Activated T-cell treated with anti-CD3 and anti-CD28 coated beads, Interleukin-2, amount 50 U/mL, for 1 hour (primary cell): ENCODE results near the gene MT1M.
"Not testable (repeated sequence)": the region's sequence is repeated elsewhere in the genome, so short reads cannot be mapped to it uniquely, and the experiment has no call there.

Experiments
- DNase-seq: peaks from one replicate; pipeline ENCODE4 v3.0.0-alpha.2; 2020

MT1M gene

DNA sequence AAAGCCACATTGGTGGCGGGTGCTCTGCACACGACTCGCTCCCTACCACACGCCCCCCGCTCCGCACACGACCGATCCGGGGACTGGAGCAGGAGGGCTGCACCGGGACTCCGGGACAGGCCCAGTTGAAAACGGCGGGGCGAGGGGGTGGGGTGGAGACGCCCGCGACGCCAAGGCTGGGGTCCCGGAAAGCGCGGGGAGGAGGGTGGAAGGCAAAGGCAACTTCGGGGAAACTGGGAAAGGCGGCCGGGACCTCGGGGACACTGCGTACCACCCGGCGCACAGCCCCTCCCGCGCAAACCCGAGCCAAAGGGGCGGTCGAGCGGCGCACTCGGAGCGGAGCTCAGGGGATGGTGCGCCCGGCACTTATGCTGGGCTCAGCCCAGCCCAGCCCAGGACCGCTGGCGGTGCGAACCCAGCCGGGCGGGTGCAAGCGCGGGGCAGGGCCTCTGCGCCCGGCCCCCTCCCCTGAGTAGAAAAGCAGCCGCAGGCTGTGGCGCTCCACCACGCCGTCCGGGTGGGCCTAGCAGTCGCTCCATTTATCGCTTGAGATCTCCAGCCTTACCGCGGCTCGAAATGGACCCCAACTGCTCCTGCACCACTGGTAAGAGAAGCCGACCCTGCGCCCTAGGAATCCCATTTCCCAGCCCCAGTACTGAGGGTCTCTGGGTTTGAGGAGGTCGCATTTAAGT, at the start of gene MT1M:
Gene MT1M, plus strand, starts transcription at position 504 of the 692 bp plus-strand sequence. Its CDS starts 73 bp downstream, at position 577.
- peak; percentile 29 for DNase-seq

DNA sequence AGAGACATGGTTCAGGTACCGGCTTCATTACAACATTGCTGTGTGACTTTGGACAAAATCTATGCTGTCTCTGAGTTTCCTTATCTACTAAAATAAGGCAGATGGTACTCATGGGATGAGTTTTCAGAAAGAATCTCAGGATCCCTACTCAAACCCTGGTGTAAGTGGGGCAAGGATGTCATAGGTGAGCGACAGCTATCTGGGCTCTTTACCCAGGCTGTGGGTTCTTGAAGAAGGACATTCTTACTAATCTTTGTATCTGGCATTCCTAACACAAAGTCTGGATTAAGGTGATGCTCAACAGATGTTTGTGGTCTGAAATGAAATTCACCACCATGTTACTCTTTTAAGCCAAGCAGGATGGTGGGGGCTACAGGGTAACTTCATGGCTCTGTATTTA, 49.5 kb upstream of the MT1M start:
- DNase-seq = not testable (repeated sequence)

DNA sequence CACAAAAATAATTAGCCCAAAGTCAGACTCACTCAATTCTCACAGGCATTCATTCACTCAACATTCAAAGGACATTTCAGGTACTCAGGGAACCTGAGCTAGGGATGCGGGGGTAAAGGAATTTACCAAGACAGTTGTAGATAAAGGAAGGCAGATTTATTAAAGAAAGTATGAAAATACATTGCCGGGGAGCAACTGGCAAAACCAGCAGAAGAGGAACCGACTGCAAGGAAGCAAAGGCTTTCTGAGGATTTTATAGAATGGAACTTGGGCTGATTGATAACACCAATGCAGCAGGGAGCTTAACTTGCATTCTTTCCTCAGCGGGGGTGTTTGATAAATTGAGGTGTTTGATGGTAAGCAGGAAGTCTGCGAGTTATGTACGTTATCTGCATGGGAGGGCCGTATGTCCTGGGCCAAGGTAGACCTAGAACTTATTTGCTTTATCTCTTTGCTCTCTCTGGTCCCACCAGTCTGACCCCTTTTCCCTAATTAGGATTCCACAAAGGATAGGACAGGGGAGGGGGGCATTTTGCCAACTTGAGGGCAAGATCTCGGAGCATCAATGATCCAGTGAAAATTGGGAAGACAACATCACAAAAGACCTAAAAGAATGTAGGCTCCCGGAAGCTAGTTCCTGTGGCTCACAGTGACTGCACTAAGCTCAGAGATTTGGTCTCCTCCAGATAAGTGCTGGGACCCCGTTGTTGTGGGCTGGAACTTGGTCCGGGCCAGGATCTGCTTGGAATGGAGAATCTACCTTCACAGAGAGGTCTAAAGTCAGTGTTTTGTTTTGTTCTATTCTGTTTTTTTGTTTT, 48.9 kb upstream of the MT1M start:
- no peak for DNase-seq

DNA sequence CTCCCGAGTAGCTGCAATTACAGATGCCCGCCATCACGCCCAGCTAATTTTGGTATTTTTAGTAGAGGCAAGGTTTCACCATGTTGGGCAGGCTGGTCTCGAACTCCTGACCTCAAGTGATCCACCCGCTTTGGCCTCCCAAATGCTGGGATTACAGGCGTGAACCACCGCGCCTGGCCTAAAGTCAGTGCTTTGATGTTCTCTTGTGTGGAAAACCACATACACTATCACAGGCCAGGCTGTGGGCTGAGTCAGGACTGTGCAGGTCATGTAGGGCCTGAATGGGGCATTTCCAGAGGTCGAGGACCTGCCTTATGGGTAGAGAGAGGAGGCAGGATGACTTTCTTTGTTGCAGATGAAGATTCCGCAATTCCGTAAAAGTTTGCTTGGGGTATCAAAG, 48.2 kb upstream of the MT1M start:
- no peak for DNase-seq

DNA sequence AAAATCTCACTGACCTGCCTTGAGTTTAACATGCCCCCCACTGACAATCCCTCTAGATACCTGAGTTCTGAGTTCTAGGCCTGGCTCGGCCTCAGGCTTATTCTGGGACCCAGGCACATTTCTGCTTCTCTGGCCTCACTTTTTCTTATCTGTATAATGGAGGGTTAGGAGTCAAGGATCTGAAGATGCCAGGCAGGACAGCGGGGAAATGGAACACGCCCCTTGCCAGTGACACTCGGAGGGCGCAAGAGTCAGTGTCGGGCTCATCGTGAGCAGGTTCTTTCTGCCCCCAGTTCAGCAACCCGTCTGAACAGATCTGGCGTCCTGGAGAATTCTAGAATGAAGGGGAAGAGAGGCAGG, 43.7 kb upstream of the MT1M start:
- DNase-seq = no peak

DNA sequence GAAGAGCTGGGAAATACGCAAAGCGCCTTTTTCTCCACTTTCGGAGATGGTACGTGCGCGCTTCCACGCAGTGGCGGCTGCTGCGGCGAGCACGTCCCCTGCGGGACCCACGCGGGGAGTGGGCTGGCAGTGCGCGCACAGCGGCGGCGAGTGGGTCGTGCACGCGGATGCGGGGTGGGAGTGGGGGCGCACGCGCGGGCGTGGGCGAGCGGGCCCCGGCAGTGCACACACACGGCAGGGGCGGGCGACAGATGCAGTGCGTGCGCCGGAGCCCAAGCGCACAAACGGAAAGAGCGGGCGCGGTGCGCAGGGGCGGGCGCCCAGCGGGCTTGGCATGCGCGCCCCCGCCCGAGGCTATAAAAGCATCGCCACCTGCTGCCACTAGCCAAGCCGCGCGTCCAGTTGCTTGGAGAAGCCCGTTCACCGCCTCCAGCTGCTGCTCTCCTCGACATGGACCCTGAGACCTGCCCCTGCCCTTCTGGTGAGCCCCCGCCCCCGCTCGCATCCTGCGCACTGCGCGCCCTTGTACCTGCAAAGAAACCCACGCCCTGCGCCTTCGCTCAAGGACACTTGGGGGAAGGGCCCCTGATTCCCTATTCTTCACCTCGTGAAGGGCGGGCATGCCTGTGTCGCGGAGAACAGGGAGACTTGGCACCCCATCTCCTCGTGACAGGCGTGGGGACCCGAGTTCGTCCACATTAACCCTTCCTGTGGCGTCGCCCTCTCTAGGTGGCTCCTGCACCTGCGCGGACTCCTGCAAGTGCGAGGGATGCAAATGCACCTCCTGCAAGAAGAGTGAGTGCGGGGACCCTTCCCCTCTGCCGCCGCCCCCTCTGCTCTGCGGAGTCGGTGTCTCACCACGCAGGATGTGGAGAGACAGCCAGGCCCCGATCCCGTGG, 43.1 kb upstream of the MT1M start, which contains the start of gene MT3:
Gene MT3, plus strand, starts transcription at position 388 of the 899 bp plus-strand sequence. Its CDS starts 63 bp downstream, at position 451.
- DNase-seq = peak; percentile 31

DNA sequence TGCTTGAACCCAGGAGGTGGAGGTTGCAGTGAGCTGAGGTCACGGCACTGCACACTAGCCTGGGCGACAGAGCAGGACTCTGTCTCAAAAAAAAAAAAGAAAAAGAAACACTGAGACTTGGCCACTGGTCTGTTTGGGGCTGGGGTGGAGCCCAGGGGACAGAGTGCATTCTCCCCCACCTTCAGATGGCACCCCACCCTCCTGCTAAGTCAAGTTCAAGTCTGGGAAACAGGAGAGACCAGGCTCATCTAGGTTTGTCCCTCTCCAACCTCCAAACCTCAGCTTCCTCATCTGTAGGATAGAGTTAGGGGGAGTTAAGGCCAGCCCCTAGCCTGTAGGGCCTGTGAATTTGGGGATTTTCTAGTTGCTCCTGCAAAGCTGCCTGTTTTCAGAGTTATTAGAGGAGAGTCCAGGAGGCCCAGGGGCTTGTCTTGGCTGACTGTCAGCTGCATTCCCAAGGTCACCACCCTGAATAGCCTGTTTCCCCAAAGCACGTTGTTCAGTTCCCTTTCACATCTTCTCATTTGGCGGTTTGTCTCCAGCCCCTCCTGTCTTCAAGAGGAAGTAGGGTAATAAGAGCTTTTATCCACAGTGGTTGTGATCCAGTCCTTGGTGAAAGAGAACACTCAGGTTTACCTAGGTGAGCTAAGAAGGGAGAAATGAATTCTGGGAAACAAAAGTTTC, 40.9 kb upstream of the MT1M start:
- DNase-seq = no peak

DNA sequence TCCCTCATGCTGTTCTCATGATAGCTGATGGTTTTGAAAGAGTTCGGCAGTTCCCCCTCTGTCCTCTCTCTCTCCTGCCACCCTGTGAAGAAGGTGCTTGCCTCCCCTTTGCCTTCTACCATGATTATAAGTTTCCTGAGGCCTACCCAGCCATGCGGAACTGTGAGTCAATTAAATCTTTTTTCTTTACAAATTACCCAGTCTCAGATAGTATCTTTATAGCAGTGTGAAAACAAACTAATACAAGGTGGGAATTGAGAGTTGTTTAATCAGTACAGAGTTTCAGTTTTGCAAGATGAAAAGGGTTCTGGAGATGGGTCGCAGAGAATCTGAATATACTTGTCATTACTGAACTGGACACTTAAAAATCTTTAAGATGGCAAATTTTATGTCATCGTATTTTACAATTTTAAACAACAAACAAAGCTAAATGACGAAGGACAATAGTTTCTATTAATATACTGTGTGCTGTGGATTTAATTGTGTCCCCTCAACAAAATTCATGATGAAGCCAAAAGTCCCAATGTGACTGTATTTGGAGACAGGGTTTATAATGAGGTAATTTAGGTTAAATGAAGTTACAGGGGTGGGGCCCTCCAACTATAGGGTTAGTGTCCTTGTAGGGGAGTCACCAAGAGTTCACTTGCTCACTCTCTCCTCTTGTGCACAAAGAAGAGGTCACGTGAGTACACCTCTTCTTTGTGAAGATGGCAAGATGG, 38.7 kb upstream of the MT1M start:
- DNase-seq = no peak

DNA sequence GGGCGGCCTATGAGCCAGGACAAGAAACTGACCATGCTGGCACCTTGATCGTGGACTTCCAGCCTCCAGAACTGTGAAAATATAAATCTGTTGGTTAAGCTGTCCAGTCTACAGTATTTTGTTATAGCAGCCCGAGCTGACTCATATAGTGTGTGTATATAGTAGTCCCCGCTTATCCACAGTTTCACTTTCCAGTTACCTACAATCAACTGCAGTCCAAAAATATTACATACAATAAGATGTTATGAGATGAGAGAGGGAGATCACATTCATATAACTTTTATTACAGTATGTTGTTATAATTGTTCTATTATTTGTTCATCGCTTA, 38.2 kb upstream of the MT1M start:
- DNase-seq = no peak

DNA sequence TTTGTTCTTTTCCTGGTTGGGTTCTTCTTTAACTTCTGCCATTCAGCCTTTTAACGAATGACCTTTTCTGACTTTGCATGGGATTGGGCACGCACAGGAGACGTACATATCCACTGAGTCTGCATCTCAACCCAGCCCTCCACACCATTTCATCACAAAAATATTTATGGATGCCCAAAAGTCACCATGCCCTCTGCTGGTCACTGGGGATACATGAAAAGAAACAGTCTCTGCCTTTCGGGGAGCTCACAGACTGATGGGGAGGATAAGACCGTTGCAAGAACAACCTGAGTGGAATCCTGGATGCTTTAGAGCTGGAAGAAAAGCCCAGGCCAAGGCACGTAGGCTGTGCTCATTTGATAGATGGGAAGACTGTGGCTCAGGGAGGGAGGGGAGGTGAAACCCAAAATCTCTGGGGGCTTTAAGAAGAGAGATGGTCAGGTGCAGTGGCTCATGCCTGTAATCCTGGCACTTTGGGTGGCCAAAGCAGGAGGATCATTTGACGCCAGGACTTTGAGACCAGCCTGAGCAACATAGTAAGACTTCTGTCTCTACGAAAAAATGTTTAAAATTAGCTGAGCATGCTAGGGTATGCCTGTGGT, 32.0 kb upstream of the MT1M start:
- no peak for DNase-seq

DNA sequence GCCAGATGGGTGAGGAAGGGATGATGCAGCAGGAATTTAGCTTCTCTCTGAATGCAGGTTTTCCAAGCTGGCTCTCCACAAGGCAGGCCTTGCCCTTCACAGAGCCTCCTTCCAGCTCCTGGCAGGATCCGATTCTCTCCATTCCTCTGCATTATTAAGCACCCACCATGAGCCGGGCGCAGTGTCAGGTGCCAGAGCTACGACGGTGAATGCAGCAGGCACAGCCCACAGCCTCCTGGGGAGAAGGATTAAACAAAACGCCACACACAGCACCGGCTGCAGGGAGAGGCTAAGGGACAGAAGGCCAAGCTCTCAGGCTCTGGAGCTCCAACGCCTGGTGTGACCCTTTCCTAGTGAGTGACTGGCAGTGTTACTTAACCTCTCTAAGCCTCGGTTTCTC, 31.1 kb upstream of the MT1M start:
- no peak for DNase-seq

DNA sequence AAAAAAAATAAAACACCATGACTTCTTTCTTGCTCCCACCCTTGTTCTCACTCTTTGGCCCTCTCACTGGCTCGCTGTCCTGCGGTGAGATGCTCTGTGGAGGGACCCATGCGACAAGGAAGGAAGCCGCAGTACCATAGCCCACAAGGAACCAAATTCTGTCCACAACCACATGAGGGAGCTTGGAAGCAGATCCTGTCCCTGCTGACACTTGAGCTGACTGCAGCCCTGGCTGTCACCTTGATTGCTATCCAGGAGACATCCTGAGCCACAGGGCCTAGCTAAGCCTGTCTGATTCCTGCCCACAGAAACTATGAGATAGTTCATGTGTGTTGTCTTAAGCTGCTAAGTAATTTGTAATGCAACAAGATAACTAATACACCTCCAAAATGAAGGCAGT, 28.9 kb upstream of the MT1M start:
- DNase-seq = no peak

DNA sequence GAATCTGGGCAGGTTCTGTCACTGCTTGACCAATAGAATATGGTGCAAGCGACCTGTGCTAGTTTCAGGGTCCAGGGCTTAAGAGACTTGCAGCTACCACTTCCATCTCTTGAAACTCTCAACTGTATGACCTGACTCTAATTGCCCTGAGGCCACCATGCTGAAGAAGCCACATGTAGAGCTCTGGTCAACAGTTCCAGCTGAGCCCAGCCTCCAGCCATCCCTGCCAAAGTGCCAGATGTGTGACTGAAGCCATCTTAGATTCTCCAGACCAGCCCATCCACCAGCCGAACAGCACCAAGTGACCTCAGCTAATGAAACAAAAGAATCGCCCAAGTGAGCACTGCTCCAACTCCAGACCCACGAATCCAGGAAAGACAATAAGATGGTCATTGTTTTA, 27.5 kb upstream of the MT1M start:
- DNase-seq = no peak

DNA sequence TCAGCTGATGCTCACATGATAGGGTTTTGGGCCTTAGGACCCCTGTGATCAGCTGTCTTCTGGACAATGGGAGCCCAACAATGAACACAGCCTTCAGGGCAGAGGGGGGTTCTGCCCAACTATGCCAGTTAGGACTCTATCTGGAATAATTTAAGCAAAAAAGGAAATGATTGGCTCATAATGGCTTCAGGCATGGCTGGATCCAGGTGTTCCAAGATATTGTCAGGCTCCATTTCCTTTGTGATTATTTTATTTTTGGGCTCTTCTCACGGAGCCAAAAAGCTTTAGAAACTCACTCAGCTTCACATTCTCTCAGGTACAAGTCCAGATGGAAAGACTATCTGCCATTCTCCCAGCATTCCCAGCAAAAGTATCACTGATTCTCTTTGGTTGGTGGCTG, 27.0 kb upstream of the MT1M start:
- DNase-seq = no peak

DNA sequence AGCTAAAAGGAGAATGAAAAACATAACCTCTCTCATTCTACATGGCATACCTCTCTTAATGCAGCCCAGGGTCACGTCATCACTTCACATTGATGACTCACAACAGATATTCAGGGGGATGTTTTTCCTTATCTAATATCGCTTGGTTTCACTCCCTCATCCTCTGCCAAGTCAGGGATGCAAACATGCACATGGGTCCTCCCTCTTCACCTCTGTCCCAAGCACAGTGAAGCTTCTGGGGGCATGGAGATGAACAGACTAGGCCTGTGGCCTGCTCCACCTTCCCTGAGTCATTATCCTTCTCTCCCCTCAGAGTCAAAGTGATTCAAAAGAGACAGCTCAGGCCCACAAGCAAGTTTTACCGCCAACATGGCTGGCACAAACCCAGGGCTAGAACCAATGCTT, 26.4 kb upstream of the MT1M start:
- no peak for DNase-seq

DNA sequence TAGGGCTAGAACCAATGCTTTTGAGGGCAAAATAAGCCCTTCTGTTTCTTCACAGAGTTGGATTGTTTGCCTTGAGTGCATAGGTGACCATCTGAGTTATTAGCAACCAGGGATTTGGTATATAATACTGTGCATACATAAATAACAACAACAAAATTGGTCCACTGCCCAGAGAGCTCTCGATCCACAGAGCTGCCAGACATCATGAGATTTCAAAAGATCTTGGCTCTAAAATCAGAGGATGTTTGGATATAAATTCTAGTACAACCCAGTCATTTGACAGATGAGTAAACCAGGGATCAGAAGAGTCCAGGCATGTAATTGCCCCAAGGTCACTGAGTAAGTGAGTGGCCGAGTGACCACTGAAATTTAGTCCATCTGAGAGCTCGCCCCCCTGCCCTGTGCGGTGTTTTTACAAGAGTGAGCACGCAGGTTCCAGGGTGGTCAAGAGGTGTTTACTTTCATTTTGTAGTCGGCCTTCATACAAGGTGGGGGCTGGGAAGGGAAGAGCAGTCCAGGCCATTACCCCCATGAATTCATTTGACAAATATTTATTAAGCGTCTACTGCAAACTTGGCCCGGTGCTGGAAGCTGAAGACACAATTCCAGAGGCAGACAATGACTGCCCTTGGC, 25.9 kb upstream of the MT1M start:
- no peak for DNase-seq

DNA sequence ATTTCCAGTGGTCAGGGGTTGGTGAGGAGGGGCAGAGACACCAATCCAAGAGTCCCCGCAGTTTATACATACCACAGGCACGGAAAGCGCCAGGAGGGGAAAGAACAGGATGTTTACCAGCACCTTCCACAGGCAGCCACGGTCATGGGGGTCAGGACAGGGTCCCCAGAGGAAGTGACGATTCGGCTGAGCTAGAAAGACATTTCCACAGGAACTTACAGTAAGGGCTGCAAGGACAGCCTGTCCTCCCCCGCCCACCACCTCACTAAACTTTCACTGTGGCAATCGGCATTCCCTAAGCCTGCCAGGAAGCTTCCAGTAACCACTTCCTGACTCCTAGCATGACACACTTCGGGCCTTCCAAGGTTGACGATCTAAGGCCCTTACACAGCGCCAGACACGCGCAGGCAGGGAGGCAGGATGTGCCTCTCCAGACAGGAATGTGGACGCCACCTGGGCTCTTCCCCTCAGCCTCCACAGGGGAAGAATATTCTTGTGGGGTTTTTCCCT, 25.3 kb upstream of the MT1M start:
- no peak for DNase-seq

DNA sequence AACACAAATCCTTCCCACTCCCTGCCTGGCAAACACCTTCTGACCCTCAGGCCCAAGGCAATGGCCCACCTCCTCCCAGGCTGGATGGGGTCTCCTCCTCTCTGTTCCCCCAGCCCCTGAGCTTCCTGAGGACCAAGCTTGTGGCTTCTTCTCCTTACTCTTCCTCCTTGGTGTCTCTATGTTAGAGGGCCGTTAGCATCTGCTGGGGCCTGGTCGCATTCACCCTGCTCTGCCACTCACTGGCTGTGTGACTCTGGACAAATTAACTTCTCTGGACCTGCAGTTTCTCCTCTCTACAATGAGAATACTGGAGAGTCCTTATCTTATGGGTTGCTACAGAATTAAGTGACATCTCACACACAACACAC, 24.8 kb upstream of the MT1M start:
- DNase-seq = no peak

DNA sequence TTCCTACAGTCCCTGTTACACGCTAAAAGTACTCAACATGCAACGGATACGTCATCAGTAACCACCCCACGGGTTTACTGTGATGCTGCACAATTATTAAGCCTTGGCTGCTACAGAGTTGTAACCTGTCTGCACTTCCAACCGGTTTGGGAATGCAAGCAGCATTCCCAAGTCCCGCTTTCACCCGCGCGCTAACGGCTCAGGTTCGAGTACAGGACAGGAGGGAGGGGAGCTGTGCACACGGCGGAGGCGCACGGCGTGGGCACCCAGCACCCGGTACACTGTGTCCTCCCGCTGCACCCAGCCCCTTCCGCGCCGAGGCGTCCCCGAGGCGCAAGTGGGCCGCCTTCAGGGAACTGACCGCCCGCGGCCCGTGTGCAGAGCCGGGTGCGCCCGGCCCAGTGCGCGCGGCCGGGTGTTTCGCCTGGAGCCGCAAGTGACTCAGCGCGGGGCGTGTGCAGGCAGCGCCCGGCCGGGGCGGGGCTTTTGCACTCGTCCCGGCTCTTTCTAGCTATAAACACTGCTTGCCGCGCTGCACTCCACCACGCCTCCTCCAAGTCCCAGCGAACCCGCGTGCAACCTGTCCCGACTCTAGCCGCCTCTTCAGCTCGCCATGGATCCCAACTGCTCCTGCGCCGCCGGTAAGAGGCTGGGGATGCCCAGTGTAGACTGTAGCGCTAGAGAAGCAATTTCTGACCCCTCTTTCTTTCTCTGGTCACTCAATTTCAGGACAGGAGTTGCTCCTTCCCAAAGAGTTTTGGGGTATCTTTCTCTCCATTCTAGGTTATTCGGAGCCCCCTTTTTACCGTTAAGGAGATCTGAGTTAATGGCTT, 24.2 kb upstream of the MT1M start, which contains the start of gene MT2A:
Gene MT2A, plus strand, starts transcription at position 542 of the 833 bp plus-strand sequence. Its CDS starts 72 bp downstream, at position 614.
- peak; percentile 86 for DNase-seq

DNA sequence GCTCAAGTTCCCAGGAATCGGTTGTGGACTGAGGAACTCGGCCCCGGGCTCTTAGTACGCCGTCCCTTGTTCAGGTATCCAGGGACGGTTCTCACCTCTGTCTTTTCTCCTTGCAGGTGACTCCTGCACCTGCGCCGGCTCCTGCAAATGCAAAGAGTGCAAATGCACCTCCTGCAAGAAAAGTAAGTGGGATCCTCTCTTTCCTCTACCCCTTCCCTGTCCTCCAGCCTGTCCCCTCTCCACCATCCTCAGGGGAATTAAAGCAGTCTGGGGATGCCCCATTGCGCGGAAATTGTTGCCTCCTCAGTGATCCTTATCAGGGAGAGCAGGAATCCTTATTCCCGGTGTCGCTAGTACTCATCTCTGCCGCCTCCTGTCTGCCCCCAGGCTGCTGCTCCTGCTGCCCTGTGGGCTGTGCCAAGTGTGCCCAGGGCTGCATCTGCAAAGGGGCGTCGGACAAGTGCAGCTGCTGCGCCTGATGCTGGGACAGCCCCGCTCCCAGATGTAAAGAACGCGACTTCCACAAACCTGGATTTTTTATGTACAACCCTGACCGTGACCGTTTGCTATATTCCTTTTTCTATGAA, 23.5 kb upstream of the MT1M start:
- peak; percentile 28 for DNase-seq
